Measurements from ENCODE around the gene LZTS2.

Gene LZTS2

DNA sequence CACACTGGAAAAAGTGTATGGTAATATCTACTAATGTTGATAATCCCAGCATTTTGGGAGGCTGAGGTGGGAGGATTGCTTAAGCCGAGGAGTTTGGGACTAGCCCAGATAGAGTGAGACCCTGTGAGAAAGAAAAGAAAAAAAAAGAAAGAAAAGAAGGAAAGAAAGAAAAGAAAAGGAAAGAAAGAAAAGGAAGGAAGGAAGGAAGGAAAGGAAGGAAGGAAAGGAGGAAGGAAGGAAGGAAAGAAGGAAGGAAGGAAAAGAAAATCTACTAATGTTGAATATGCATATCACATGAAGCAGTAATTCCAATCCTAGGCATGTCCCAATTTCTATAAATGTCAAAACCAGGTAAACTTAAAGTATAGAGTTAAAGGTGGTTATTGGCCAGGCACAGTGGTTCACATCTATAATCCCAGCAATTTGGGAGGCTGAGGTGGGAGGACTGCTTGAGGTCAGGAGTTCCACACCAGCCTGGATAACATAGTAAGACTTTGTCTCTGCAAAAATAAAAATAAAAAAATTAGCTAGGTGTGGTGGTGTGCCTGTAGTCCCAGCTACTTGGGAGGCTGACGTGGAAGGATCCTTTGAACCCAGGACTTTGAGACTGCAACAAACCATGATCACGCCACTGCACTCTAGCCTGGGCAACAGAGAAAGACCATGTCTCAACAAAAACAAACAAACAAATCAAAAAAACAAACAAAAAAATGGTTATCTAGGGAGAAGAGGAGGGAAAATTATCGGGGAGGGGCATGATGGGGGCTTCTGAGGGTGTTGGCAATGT lies 57.0 kb downstream of the LZTS2 start:
- no peak for DNase-seq

Data from NCI-H1694 (cell line).